Tibial nerve (tissue), 4 donors: ENCODE results near the gene MBD2. TPM values are rescaled to one million over a fixed set of nuclear protein-coding genes. Genes with fewer than 3 reads are reported as not detected.
"Not testable (repeated sequence)": the region's sequence is repeated elsewhere in the genome, so short reads cannot be mapped to it uniquely, and the experiment has no call there.

Experiments
- DNase-seq, 2 donors: peaks; one replicate each; pipeline ENCODE4 v3.0.0-alpha.2; 2019; ENCODE audit warnings: low spot score in 2 of 2
- H3K27ac ChIP-seq, 4 donors: fragments of 200-600 bp; sonication (generic) in 3 of 4; one replicate each; pipeline ENCODE4 v1.5.1; 2017 to 2019; ENCODE audit warnings: mild to moderate bottlenecking in 1 of 4
- H3K27me3 ChIP-seq, 2 donors: fragments of 200-600 bp; sonication (generic) in 1 of 2; one replicate each; pipeline versions ENCODE4 v1.5.1 to v1.6.0; 2017 to 2019
- H3K36me3 ChIP-seq, 3 donors: fragments of 200-600 bp; sonication (generic); one replicate each; pipeline ENCODE4 v1.5.1; 2018 to 2019
- H3K4me1 ChIP-seq, 4 donors: fragments of 200-600 bp; sonication (generic) in 3 of 4; one replicate each; pipeline ENCODE4 v1.5.1; 2017 to 2019
- H3K4me3 ChIP-seq, 4 donors: fragments of 200-600 bp; sonication (generic) in 3 of 4; one replicate each; pipeline ENCODE4 v1.5.1; 2017 to 2019; ENCODE audit warnings: mild to moderate bottlenecking in 1 of 4, moderate library complexity in 1 of 4
- H3K9me3 ChIP-seq, 4 donors: fragments of 200-600 bp; sonication (generic) in 3 of 4; one replicate each; pipeline ENCODE4 v1.5.1; 2017 to 2019
- EP300 ChIP-seq, 2 donors: sonication (generic); formaldehyde crosslinking; IDR thresholded peaks; one replicate each; pipeline ENCODE4 v1.6.1; 2017; ENCODE audit warnings: antibody characterized with exemption in 2 of 2, mild to moderate bottlenecking in 1 of 2
- POLR2A ChIP-seq, 2 donors: fragments of 450-650 bp; IDR thresholded peaks; one replicate each; pipeline ENCODE4 v1.6.1; 2017; ENCODE audit warnings: antibody characterized with exemption in 2 of 2, mild to moderate bottlenecking in 2 of 2, moderate library complexity in 2 of 2
- WGBS, 2 donors: methylation state at CpG; one replicate each; pipeline ENCODE4 v1.1.5; 2018; 5-methylcytosine and 5-hydroxymethylcytosine counted together
- total RNA-seq, 4 donors: library from RNA; depleted of rRNA; stranded (reverse); fragments of >200 nt; gene quantifications; one replicate each; pipeline ENCODE4 v1.1.0, GENCODE V29; 2016
- TF ChIP-seq, protein P1 (sequence below), 5 experiments: fragments of 200-600 bp in 3 of 5; fragments of 450-650 bp in 2 of 5; sonication (generic) in 3 of 5; IDR thresholded peaks; one replicate each; pipeline ENCODE4 v1.5.1; 2016 to 2019; ENCODE audit warnings: antibody characterized with exemption in 5 of 5, mild to moderate bottlenecking in 3 of 5, moderate library complexity in 2 of 5

MBD2 gene
- total RNA-seq, 4 donors from 2014 or later: 32.1 to 60.6 (median 37.8) TPM

DNA sequence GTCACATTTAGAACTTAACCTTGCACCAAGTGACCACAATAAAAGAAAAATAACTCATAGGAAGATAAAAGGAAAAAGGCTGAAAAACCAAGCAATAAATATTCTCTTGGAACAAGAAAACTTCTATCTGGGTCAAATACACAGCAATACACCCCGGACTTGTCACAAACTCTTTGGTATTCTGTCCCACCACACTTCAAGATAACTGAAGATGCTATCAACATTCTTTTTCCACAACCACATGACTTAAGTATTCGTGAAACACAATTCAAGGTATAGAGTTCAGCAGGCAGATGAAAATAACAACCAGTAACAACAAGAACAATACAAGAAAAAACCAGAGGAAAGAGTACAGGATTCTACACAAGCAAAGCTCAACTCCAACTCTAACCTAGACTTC, 18.0 kb downstream of the MBD2 start:
- Histone ChIP-seq H3K9me3 (no peaks in the 10 kb centered on the region), H3K4me1 (peaks cover 0 to 39% (median 8%) of the 10 kb centered on the region in 4 donors), H3K36me3 (peaks cover 0 to 27% (median 0%) of the 10 kb centered on the region in 3 donors), H3K4me3 (no peak overlapping the region), H3K27ac (peak overlapping the region in 1 of 4 donors; percentile 37), H3K27me3 (no peaks in the 10 kb centered on the region)
- no peak for TF ChIP-seq POLR2A (IDR thresholded peaks at IDR 0.05)
- TF ChIP-seq, protein P1, sequence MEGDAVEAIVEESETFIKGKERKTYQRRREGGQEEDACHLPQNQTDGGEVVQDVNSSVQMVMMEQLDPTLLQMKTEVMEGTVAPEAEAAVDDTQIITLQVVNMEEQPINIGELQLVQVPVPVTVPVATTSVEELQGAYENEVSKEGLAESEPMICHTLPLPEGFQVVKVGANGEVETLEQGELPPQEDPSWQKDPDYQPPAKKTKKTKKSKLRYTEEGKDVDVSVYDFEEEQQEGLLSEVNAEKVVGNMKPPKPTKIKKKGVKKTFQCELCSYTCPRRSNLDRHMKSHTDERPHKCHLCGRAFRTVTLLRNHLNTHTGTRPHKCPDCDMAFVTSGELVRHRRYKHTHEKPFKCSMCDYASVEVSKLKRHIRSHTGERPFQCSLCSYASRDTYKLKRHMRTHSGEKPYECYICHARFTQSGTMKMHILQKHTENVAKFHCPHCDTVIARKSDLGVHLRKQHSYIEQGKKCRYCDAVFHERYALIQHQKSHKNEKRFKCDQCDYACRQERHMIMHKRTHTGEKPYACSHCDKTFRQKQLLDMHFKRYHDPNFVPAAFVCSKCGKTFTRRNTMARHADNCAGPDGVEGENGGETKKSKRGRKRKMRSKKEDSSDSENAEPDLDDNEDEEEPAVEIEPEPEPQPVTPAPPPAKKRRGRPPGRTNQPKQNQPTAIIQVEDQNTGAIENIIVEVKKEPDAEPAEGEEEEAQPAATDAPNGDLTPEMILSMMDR (IDR thresholded peaks at IDR 0.05): no peak
- no peak for TF ChIP-seq EP300 (IDR thresholded peaks at IDR 0.05)
- 32 to 37% methylated on average over 2 of the region's 2 CpGs for WGBS, 2 donors
- DNase-seq: no peak

DNA sequence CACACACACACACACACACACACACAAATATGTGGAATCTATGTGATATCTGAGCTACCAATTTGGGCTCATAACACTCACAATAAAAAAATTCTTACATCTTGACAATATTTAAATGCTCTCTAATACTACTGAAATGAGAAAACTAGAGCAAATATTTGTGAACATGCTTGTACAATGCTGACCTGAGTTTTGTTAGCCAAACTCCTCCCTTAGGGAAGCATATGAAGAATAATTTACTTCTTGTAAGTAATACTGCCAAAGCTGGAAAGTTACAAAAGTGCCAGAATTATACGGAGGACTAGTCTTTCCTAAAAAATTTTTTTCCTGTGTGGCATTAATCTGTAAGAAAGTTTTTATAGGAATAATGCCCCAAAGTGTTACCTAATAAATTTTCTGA, 18.5 kb downstream of the MBD2 start:
- 9 to 17% methylated on average over 1 of the region's 1 CpG for WGBS, 2 donors
- Histone ChIP-seq H3K4me1 (peaks cover 0 to 39% (median 8%) of the 10 kb centered on the region in 4 donors), H3K27me3 (no peaks in the 10 kb centered on the region), H3K9me3 (no peaks in the 10 kb centered on the region), H3K4me3 (no peak overlapping the region), H3K36me3 (peaks cover 0 to 32% (median 0%) of the 10 kb centered on the region in 3 donors), H3K27ac (peak overlapping the region in 1 of 4 donors; percentile 37)
- DNase-seq: no peak
- TF ChIP-seq EP300 (IDR thresholded peaks at IDR 0.05) (no peak), POLR2A (IDR thresholded peaks at IDR 0.05) (no peak)
- TF ChIP-seq, protein P1 (IDR thresholded peaks at IDR 0.05): no peak

DNA sequence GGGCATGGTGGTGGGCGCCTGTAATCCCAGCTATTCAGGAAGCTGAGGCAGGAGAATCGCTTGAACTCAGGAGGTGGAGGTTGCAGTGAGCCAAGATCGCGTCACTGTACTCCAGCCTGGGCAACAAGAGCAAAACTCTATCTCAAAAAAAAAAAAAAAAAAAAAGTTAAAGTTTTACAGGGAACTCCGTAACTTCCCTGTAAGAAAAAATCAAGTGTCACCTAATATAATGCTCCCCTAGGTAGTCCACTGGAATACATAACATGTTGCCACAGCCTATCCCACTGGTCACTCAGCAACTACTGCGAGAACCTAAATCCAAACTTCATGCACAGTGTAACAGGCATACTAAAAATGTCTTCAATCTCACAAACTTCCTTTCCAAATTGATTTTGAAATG, 19.0 kb downstream of the MBD2 start:
- DNase-seq, H3K4me3 ChIP-seq, H3K9me3 ChIP-seq, H3K27me3 ChIP-seq: not testable (repeated sequence)
- peak overlapping the region in 1 of 4 donors; percentile 37 for H3K27ac ChIP-seq
- H3K4me1 ChIP-seq: peaks cover 0 to 37% (median 8%) of the 10 kb centered on the region in 4 donors
- H3K36me3 ChIP-seq: peaks cover 0 to 37% (median 0%) of the 10 kb centered on the region in 3 donors
- whole genome bisulfite sequencing, 2 donors: 85 to 92% methylated on average over 6 of the region's 6 CpGs

DNA sequence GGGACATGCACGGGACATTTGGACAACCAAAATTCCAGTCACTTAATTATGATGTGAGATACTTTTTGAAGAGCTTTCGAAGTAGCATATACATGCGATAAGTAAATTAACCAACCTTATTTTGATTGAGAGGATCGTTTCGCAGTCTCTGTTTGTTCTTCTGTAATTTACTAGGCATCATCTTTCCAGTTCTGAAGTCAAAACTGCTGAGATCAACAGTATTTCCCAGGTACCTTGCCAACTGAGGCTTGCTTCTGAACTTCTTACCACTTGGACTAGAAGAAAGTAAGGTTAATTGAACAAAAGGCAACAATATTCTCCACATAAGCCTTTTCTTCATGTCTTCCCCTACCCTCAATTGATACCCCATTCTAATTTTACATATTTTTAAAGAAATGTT, 19.6 kb downstream of the MBD2 start:
- Histone ChIP-seq H3K9me3 (no peaks in the 10 kb centered on the region), H3K4me3 (no peak overlapping the region), H3K27ac (no peak overlapping the region), H3K36me3 (peaks cover 0 to 39% (median 0%) of the 10 kb centered on the region in 3 donors), H3K4me1 (peaks cover 0 to 32% (median 6%) of the 10 kb centered on the region in 4 donors), H3K27me3 (no peaks in the 10 kb centered on the region)
- no peak for DNase-seq
- TF ChIP-seq EP300 (IDR thresholded peaks at IDR 0.05) (no peak), POLR2A (IDR thresholded peaks at IDR 0.05) (no peak)
- TF ChIP-seq, protein P1 (IDR thresholded peaks at IDR 0.05): no peak
- WGBS, 2 donors: 92 to 95% methylated on average over 5 of the region's 5 CpGs

DNA sequence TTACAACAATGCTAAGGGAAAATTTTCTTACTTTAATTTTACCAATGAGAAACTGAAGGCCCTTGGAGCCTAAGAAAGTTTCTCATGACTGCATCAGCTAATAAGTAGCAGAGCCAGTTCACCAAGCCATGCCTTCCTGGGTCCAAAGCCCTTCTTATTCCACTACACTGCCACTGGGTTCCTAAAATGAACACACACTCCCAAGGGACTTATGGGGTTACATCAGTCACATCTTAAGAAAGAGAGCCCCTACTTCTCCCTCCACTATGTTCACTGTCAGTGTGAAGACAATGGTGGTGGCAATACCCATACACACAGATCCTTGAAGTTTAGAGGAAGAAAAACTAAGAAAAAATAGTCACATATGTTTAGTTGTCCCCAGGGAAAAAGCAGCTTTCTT, 20.6 kb downstream of the MBD2 start:
- Histone ChIP-seq H3K4me3 (no peak overlapping the region), H3K27me3 (no peaks in the 10 kb centered on the region), H3K9me3 (no peaks in the 10 kb centered on the region), H3K27ac (no peak overlapping the region), H3K4me1 (peaks cover 0 to 26% (median 4%) of the 10 kb centered on the region in 4 donors), H3K36me3 (peaks cover 0 to 40% (median 0%) of the 10 kb centered on the region in 3 donors)
- no peak for DNase-seq
- no peak for TF ChIP-seq POLR2A (IDR thresholded peaks at IDR 0.05)
- no peak for TF ChIP-seq EP300 (IDR thresholded peaks at IDR 0.05)
- TF ChIP-seq, protein P1 (IDR thresholded peaks at IDR 0.05): no peak

DNA sequence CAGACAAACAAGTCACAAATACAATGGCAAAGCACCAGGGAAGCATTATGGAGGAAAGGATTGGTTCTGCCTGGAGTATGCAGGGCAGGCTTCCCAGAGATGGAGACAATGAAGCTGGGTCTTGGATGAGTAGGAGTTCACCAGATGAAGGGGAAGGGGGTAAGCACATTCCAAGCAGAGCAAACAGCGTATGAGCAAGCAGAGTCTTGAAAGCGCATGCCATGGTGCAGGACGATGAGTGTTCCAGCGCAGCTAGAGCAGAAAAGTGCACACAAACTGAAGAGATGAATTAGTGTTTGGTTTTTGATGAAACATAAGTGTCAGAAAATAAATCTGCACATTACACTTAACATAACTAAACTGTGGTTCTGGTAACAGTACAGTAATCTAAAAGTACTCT, 21.6 kb downstream of the MBD2 start:
- Histone ChIP-seq H3K27me3 (no peaks in the 10 kb centered on the region), H3K9me3 (no peaks in the 10 kb centered on the region), H3K36me3 (peaks cover 0 to 47% (median 0%) of the 10 kb centered on the region in 3 donors), H3K4me1 (peaks cover 0 to 34% (median 4%) of the 10 kb centered on the region in 4 donors), H3K27ac (no peak overlapping the region), H3K4me3 (no peak overlapping the region)
- WGBS, 2 donors: 91 to 98% methylated on average over 4 of the region's 4 CpGs
- no peak for DNase-seq
- TF ChIP-seq POLR2A (IDR thresholded peaks at IDR 0.05) (no peak), EP300 (IDR thresholded peaks at IDR 0.05) (no peak)
- TF ChIP-seq, protein P1 (IDR thresholded peaks at IDR 0.05): no peak
